Thyroid gland (tissue), 4 donors: ENCODE results near the gene AKAP5. TPM values are rescaled to one million over a fixed set of nuclear protein-coding genes. Genes with fewer than 3 reads are reported as not detected.
A peak's percentile ranks its signal among the peaks of the same experiment; 100 is the strongest.

Experiments
- DNase-seq, 2 donors: peaks; one replicate each; pipeline ENCODE4 v3.0.0-alpha.2; 2019
- H3K27ac ChIP-seq, 3 donors: fragments of 200-600 bp; sonication (generic); 1 replicate in 2 of 3; 2 replicates in 1 of 3; pipeline ENCODE4 v1.5.1; 2016 to 2019; ENCODE audit warnings: mild to moderate bottlenecking in 1 of 3, moderate library complexity in 1 of 3
- H3K27me3 ChIP-seq: fragments of 200-600 bp; sonication (generic); one replicate; pipeline ENCODE4 v1.5.1; 2019
- H3K36me3 ChIP-seq, 2 donors: fragments of 200-600 bp; sonication (generic); one replicate each; pipeline ENCODE4 v1.5.1; 2016 to 2019
- H3K4me1 ChIP-seq, 2 donors: fragments of 200-600 bp; sonication (generic); one replicate each; pipeline ENCODE4 v1.5.1; 2017 to 2019
- H3K4me3 ChIP-seq, 3 donors: fragments of 200-600 bp; sonication (generic); replicated peaks in 1 of 3; 1 replicate in 2 of 3; 2 replicates in 1 of 3; pipeline ENCODE4 v1.5.1; 2016; ENCODE audit warnings: mild to moderate bottlenecking in 1 of 3
- H3K9me3 ChIP-seq: fragments of 200-600 bp; sonication (generic); one replicate; pipeline ENCODE4 v1.5.1; 2017
- POLR2A ChIP-seq, 2 donors: fragments of 450-650 bp; IDR thresholded peaks; one replicate each; pipeline ENCODE4 v1.6.1; 2017; ENCODE audit warnings: antibody characterized with exemption in 2 of 2, mild to moderate bottlenecking in 2 of 2, moderate library complexity in 1 of 2
- WGBS, 2 donors: methylation state at CpG; one replicate each; pipeline ENCODE4 v1.1.5; 2017; 5-methylcytosine and 5-hydroxymethylcytosine counted together
- intact Hi-C: fragments of 100-400 bp; cut with DNase I; formaldehyde crosslinking; loops from one replicate; pipeline ENCODE4 v1.15.1; 2023
- total RNA-seq, 4 donors: library from RNA; depleted of rRNA; stranded (reverse); fragments of >200 nt; gene quantifications; one replicate each; pipeline ENCODE4 v1.2.3, GENCODE V29; 2016
- TF ChIP-seq, protein P1 (sequence below), 6 experiments: fragments of 200-600 bp in 3 of 6; fragments of 450-650 bp in 3 of 6; sonication (generic) in 3 of 6; IDR thresholded peaks; one replicate each; pipeline ENCODE4 v1.5.1; 2016 to 2019; ENCODE audit warnings: antibody characterized with exemption in 6 of 6, mild to moderate bottlenecking in 2 of 6, inconsistent platforms in 1 of 6, moderate library complexity in 1 of 6

Gene AKAP5
- total RNA-seq, 4 donors from 2014 or later: 0.92 to 1.3 (median 1.0) TPM

GRCh38 chr14:64465831-64466554, 694 bp downstream of the AKAP5 start:
- Histone ChIP-seq H3K27ac (peak overlapping the region in 2 of 3 donors; percentile 57 to 68), H3K4me1 (peaks cover 0 to 12% of the 10 kb centered on the region in 2 donors), H3K4me3 (peak overlapping the region; percentile 66 to 76 (median 69)), H3K9me3 (no peaks in the 10 kb centered on the region), H3K36me3 (no peaks in the 10 kb centered on the region), H3K27me3 (no peaks in the 10 kb centered on the region)
- DNase-seq: peak; percentile 15 to 25
- no peak for TF ChIP-seq POLR2A (IDR thresholded peaks at IDR 0.05)
- TF ChIP-seq, protein P1, sequence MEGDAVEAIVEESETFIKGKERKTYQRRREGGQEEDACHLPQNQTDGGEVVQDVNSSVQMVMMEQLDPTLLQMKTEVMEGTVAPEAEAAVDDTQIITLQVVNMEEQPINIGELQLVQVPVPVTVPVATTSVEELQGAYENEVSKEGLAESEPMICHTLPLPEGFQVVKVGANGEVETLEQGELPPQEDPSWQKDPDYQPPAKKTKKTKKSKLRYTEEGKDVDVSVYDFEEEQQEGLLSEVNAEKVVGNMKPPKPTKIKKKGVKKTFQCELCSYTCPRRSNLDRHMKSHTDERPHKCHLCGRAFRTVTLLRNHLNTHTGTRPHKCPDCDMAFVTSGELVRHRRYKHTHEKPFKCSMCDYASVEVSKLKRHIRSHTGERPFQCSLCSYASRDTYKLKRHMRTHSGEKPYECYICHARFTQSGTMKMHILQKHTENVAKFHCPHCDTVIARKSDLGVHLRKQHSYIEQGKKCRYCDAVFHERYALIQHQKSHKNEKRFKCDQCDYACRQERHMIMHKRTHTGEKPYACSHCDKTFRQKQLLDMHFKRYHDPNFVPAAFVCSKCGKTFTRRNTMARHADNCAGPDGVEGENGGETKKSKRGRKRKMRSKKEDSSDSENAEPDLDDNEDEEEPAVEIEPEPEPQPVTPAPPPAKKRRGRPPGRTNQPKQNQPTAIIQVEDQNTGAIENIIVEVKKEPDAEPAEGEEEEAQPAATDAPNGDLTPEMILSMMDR (IDR thresholded peaks at IDR 0.05): no peak
- WGBS, 2 donors: 15 to 17% methylated on average over 15 of the region's 15 CpGs
- intact Hi-C loops: no loop called here

GRCh38 chr14:64467101-64467500, 1.8 kb downstream of the AKAP5 start:
- no peak for DNase-seq
- 95 to 98% methylated on average over 3 of the region's 3 CpGs for WGBS, 2 donors
- intact Hi-C loops: no loop called here
- no peaks in the 10 kb centered on the region for H3K9me3 ChIP-seq
- H3K4me3 ChIP-seq: no peak overlapping the region
- peaks cover 0 to 12% of the 10 kb centered on the region in 2 donors for H3K4me1 ChIP-seq
- H3K27me3 ChIP-seq: no peaks in the 10 kb centered on the region
- H3K36me3 ChIP-seq: no peaks in the 10 kb centered on the region
- H3K27ac ChIP-seq: no peak overlapping the region
- TF ChIP-seq, protein P1 (IDR thresholded peaks at IDR 0.05): no peak
- no peak for TF ChIP-seq POLR2A (IDR thresholded peaks at IDR 0.05)

GRCh38 chr14:64467566-64467965, 2.3 kb downstream of the AKAP5 start:
- Histone ChIP-seq H3K27ac (no peak overlapping the region), H3K36me3 (no peaks in the 10 kb centered on the region), H3K4me3 (no peak overlapping the region), H3K9me3 (no peaks in the 10 kb centered on the region), H3K4me1 (peaks cover 0 to 12% of the 10 kb centered on the region in 2 donors), H3K27me3 (no peaks in the 10 kb centered on the region)
- intact Hi-C loops: no loop called here
- no peak for DNase-seq
- TF ChIP-seq POLR2A (IDR thresholded peaks at IDR 0.05): no peak
- TF ChIP-seq, protein P1 (IDR thresholded peaks at IDR 0.05): no peak

GRCh38 chr14:64468451-64468850, 3.2 kb downstream of the AKAP5 start:
- 61 to 69% methylated on average over 3 of the region's 3 CpGs for WGBS, 2 donors
- TF ChIP-seq, protein P1 (IDR thresholded peaks at IDR 0.05): no peak
- TF ChIP-seq POLR2A (IDR thresholded peaks at IDR 0.05): no peak
- H3K27ac ChIP-seq: no peak overlapping the region
- no peaks in the 10 kb centered on the region for H3K27me3 ChIP-seq
- peaks cover 0 to 12% of the 10 kb centered on the region in 2 donors for H3K4me1 ChIP-seq
- DNase-seq: no peak
- intact Hi-C loops: no loop called here
- no peak overlapping the region for H3K4me3 ChIP-seq
- H3K9me3 ChIP-seq: no peaks in the 10 kb centered on the region
- H3K36me3 ChIP-seq: no peaks in the 10 kb centered on the region

DNA sequence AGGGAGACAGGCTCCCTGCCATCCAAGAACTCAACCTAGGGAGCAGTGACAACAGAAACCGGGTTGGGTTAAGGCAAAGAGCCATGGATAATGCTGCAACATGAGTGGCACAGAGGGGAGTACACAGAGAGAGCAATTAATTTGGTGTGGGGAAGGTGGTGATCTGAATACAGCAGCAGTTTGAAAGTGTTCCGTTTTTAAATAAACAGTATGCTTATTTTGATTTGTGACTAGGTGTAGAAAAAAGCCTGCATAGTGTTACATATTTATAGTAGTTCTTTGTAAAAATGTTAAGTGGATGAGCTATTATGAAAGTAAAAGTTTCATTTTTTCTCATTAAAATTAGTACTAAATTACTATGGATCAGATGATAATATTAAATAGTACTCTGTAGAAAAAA, 8.7 kb downstream of the AKAP5 start:
- no peak for TF ChIP-seq POLR2A (IDR thresholded peaks at IDR 0.05)
- TF ChIP-seq, protein P1 (IDR thresholded peaks at IDR 0.05): no peak
- Histone ChIP-seq H3K27me3 (no peaks in the 10 kb centered on the region), H3K9me3 (no peaks in the 10 kb centered on the region), H3K36me3 (no peaks in the 10 kb centered on the region), H3K4me3 (no peak overlapping the region), H3K4me1 (peaks cover 0 to 14% of the 10 kb centered on the region in 2 donors), H3K27ac (no peak overlapping the region)
- 63 to 67% methylated on average over 2 of the region's 2 CpGs for WGBS, 2 donors
- DNase-seq: no peak
- intact Hi-C loops: loop anchor here (10.0 kb wide), 1 partner anchor 129 kb away; no protein-coding TSS in a partner anchor
